HepG2 (cell line): ENCODE data around the gene NOP14. TPM values are rescaled to one million over a fixed set of nuclear protein-coding genes. Genes with fewer than 3 reads are reported as not detected.

Source experiments
- CSRNP2 ChIP-seq: sonication (generic); formaldehyde crosslinking; conservative IDR thresholded peaks from 2 replicates; pipeline ENCODE4 v1.8.0; 2022; ENCODE audit warnings: low read depth, missing genetic modification reagents
- DR1 ChIP-seq: sonication (generic); formaldehyde crosslinking; IDR thresholded peaks from 2 replicates; pipeline ENCODE4 v1.8.0; 2021; ENCODE audit warnings: mild to moderate bottlenecking, missing genetic modification reagents, inconsistent platforms
- GFI1 ChIP-seq: sonication (generic); formaldehyde crosslinking; IDR thresholded peaks from 2 replicates; pipeline ENCODE4 v1.5.0; 2020; ENCODE audit warnings: missing genetic modification reagents, mild to moderate bottlenecking, borderline replicate concordance
- THAP8 ChIP-seq: sonication (generic); formaldehyde crosslinking; IDR thresholded peaks from 2 replicates; pipeline ENCODE4 v1.5.1; 2020; ENCODE audit warnings: missing genetic modification reagents, mild to moderate bottlenecking, borderline replicate concordance
- ZNF646 ChIP-seq: sonication (generic); formaldehyde crosslinking; IDR thresholded peaks from 2 replicates; pipeline ENCODE4 v1.9.0; 2021; ENCODE audit warnings: mild to moderate bottlenecking, missing genetic modification reagents
- polyA plus RNA-seq, 8 experiments: library from polyadenylated mRNA; depleted of rRNA in 3 of 8; stranded (reverse) in 7 of 8; unstranded in 1 of 8; fragments of >200 nt; fragmentation: Illumina TruSeq in 4 of 8; extraction: Trizol in 4 of 8; gene quantifications; 2 replicates each; pipeline versions ENCODE4 v1.2.1 to v1.2.3, GENCODE V29; 2011 to 2016; ENCODE audit warnings: low read depth in 4 of 8, missing spikeins in 1 of 8, mixed read lengths in 1 of 8; ENCODE audit not compliant: insufficient read depth in 1 of 8
- total RNA-seq, 5 experiments: library from RNA; depleted of rRNA; stranded (reverse); fragments of >200 nt; fragmentation: Illumina TruSeq; extraction: Trizol; gene quantifications; 2 replicates each; pipeline ENCODE4 v1.2.3, GENCODE V29; 2016; ENCODE audit warnings: low read depth in 1 of 5

Gene NOP14
- total and polyA plus RNA-seq, 2 of the 13 experiments (the other 11 are each of a cell fraction or from before 2014, with no cell fraction given), result 6.9 to 47.9 TPM

GRCh38 chr4:2923141-2923551 is 40.1 kb downstream of the NOP14 start (continued):
- TF ChIP-seq ZNF646 (no peak), CSRNP2 (no peak), DR1 (CRISPR knock-in tag) (no peak), GFI1 (no peak), THAP8 (CRISPR knock-in tag) (no peak)
